Epidermal melanocyte (primary cell): ENCODE results near the gene RBM15B.
"Not testable (repeated sequence)": the region's sequence is repeated elsewhere in the genome, so short reads cannot be mapped to it uniquely, and the experiment has no call there.

ENCODE experiments used
- DNase-seq: peaks from one replicate; pipeline ENCODE4 v3.0.0; 2011; ENCODE audit warnings: low spot score; ENCODE audit not compliant: insufficient read length

Gene RBM15B

DNA sequence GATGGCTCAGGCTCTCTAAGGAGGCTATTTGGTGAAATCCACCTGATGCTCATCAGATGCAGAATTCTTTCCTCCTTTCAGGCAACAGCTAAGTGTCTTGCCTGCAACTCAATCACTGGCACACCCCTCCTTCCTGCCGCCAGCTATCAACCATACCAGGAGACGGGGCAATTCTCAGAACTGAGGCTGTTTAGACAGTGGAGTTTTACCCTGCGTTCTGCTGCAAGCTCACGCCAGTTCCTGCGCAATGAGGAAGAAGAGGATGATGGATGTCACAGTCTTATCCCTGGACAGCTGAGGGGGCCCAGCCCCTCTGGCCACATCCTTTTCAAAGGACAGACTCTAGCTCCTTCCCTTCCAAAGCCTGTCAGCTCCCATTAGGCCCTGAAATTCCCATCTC is 13.0 kb upstream of the RBM15B start:
- DNase-seq: no peak

DNA sequence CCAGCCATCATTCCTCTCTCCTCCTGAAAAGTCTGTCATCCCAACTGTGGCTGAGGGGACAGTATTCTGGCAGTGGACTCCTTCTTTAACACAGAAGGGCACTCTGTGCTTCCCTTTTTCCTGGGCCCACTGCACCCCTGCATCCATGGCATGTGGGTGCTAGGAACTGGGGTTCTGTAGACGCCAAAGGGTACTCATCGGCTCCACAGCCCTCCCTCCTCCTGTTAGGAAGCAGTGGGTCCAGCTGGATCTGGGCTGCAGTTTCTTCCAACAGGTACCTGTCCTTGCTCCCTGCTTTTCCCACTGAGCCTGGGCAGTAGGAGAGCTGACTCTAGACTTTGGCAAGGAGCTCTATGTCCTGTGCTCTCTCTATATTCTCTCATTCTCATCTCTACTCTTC is 12.4 kb upstream of the RBM15B start:
- DNase-seq: no peak

DNA sequence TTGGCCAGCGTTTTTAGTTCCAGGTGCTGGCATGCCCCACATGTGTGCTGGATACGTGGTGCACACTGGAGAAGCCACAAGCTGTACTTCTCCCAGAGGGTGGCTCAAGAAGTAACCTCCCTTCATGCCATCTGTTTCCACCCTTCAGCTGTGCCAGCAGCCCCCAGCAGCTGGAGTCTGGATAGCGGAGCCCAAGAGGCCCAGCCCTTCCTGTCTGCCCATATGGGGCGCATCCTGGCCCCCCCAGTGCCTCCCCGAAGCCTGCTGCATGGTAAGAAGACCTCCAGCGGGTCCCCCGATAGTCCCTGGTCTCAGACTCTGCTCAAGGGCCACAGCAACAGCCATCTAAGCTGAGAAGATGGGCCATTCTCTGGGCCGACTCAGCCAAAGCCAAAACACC is 11.8 kb upstream of the RBM15B start:
- no peak for DNase-seq

DNA sequence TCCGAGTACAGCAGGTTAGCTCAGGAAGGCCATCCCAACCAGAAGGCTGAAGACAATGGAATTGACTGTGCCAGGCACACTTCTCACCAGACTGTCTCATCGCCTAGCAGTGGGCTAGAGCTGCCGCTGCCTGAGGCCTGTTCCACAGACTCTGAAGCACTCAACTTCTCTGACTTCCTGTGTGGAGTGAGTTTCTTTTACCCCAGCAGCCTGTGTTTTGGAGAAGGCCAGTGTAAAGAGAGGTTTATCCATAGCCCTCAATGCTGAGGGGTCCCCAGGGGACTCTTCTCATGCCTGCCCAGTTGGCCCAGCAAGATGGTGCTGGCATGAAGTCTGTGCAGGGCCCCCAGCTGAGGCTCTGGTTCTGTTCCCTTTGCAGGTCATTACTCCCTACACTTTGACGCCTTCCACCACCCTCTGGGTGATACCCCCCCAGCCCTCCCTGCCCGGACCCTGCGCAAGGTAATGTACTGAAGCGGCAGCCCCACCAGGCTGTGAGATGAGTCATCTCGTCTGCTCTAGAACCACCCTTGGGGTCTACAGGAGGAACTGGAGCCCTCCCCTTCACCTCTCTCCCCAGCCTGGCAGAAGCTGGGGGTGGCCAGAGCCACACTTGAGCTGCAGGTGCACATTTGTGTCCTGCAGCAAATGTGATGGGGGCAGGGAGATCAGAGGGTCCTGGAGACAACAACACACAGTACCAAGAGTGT is 11.2 kb upstream of the RBM15B start:
- DNase-seq: no peak

DNA sequence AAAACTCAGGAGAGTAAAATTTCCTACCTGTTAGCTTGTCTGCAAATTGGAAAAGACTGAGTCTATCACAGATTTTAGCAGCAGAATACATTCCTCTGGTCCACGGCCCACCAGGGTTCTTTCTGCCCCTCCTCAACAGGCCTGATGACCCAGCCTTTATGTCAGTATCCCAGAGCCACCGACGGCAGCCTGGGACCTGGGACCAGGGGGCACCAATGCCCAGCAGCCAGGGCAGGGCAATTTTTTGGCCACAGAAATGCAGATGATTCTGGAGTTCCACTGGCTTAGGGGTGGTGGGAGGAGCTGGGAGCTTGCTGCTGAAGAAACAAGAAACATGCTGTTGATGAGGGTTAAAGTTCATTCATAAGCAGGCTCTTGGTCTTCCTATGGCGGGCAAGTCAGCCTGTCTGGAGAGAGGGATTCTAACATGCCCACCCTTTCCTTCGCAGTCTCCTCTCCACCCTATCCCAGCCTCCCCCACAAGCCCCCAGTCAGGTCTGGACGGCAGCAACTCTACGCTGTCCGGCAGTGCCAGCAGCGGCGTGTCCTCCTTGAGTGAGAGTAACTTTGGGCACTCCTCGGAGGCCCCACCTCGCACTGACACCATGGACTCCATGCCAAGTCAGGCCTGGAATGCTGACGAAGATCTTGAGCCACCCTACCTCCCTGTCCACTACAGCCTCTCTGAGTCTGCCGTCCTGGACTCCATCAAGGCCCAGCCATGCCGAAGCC is 10.3 kb upstream of the RBM15B start:
- no peak for DNase-seq

DNA sequence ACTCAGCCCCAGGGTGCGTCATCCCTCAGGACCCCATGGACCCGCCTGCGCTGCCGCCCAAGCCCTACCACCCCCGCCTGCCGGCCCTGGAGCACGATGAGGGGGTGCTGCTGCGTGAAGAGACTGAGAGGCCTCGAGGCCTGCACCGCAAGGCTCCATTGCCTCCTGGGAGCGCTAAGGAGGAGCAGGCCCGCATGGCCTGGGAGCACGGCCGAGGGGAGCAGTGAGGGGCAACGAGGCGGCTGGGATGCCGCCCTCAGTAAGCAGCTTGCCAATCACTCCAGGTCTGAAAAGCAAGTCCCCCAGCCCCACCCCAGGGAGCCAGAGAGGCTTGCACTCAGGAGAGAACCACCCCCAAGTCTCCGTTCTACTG is 9.8 kb upstream of the RBM15B start:
- no peak for DNase-seq

DNA sequence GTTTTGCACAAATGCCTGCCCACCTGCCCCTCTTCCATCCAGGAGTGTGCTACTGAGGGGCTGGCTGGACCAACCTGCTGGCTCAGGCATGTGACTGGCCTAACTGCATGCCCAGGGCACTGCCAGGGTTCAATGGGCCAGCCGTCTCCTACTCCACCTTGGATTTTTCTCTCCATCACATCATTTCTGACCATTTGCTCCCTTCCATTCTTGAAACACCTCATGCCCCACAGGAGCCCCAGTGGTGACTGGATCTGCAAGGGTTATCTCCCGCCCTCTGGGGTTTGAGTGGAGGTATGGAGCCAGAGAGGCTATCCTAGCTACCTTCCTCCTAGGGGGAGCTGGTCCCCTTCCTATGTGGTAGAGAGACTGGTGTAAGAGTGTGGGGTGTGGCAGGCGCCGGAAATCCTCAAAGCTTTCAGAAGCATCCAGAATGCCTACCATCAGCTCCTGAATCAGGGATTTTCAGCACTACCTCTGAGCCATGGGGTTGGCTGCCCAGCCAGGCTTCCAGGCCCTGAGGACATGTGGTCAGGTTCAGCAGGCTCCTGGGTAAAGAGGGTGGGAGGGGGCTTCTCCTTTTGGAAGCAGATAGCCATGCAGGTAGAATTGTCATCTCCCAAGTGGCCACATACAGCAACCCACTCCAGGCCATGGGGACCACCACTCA is 8.9 kb upstream of the RBM15B start:
- no peak for DNase-seq

DNA sequence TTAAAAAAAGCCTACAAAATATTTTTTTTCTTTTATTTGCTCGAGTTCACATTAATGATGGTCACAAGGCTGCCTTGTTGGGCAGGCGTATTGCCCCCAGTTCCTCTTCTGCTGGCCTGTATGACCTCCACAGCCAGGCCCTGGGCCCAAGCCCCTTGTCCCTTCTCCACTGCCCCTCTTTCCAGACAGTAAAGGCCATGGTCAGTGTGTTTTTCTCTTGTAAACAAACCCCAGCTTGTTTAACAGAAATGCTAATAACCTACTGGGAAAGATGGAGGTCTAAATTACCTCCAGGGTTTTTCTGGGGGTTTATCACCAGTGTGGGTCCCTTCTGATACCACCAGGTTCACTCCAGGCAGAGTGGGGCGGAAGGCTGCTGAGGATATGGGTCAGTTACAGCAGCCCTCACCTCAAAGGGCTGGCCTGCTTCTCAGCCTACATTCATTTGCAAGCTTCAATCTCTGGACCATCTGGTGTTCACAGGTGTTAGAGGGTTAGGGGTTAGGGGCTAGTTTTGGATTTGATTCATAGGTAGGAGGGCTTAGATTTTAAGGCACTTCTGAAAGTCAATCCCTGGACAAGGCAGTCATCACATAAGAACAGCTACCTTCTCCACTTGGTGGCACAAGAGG is 8.0 kb upstream of the RBM15B start:
- DNase-seq: no peak

DNA sequence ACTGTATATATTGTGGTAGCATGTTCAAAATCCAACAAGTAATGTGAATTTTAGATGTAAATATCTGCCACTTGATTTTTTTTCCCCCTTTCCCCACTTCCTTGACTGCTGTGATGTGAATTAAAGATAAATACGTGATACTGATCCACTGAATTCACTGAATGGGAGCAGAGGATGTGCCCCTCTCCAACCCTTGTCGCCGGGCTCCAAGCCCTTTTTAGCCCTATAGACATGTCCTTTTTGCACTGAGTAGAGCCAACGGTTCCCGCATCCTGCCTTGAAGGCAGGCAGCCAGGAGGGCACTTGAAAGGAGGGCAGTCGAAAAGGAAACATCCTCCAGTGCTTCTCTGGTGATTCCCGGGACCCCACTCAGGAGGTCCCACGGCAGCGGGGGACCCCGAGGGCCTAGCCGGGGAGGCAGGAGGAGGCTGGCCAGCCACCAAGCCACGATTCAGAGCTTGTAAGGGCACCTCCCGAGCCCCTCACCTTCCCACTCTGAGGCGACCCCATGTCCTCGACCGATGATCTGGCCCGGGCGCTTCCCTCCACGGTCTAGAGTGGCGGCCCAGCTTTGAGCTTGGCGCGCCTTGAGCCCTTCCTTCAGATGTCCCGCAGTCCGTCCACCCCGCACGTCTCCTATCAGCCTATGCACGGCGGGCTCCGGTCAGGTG is 6.9 kb upstream of the RBM15B start:
- no peak for DNase-seq

DNA sequence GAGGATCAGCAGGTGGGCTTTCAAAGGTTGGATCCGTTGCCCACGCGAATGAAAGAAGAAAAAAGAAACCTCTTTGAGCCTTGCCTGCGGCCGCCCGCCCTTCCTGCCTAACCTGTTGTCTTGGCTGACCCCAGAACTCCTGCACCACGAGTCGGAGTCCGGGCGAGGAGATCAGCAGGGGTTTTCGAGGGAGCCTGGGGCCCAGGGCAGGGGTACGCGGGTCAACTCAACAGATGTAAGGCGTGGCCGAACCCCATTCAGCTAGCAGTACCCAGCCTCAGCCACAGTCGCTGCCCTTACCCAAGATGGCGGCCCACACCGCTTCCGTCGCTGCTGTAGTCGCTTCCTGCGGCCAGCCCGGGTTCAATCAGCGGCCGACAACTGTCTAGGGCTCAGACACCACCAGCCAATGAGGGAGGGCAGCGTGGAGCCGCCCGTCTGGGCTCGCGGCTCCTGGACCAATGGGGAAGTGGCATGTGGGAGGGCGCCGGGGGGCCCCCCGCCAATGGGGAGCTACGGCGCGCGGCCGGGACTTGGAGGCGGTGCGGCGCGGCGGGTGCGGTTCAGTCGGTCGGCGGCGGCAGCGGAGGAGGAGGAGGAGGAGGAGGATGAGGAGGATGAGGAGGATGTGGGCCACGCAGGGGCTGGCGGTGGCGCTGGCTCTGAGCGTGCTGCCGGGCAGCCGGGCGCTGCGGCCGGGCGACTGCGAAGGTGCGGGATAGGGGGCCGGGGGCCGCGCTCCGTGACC is 6.2 kb upstream of the RBM15B start, which contains the start of gene MANF:
TSS of gene MANF (plus strand) at position 566 of the 748 bp plus-strand sequence. CDS start at position 618, 52 bp downstream.
- peak; percentile 100 for DNase-seq

DNA sequence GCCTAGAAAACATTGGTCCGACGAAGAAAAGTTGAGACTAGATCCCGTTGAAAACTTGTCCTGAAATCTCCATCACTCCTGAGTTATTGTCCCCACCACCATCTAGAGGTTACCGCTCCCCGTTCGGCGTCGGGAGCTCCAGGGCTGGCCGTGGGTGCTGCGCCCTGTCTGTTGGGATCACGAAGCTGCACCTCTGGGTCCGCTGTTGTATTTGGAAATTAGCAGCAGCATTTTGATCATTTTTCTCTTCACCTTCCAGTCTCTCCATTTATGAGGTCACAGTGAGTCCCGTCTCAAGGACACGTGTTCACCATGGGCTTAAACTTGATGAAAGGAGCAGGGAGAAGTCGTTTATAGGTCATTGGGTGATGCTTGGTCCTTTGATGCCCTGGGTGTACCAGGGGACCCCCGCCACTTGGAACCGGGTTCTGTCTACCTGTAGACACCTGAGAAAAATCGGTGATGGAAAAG is 5.4 kb upstream of the RBM15B start:
- DNase-seq: no peak

DNA sequence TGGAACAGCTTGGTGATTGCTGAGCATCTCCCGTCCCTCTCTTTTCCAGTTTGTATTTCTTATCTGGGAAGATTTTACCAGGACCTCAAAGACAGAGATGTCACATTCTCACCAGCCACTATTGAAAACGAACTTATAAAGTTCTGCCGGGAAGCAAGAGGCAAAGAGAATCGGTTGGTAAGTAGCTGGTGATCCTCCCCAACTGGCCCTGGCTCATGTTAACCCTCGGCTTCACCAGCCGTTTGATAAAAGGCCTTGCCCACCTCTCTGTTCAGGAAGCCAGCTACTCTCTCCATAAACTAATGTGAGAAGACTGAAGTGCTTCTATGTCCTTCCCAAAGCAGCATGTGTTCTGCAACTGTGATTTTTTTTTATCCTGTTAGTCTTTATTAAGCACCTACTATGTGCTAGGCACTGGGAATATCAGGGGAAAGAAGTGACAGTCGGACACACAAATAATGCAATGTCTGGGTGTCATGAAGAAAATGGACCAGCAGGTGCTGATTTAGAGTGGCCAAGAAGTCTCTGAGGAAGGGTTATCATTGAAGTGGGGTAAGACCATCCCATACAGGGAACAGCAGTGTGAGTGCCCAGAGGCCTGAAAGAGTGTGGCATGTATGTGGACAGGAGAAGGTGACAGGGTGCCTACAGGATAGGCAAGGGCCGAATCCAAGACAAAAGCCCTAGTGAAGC is 4.8 kb upstream of the RBM15B start:
- DNase-seq: no peak

DNA sequence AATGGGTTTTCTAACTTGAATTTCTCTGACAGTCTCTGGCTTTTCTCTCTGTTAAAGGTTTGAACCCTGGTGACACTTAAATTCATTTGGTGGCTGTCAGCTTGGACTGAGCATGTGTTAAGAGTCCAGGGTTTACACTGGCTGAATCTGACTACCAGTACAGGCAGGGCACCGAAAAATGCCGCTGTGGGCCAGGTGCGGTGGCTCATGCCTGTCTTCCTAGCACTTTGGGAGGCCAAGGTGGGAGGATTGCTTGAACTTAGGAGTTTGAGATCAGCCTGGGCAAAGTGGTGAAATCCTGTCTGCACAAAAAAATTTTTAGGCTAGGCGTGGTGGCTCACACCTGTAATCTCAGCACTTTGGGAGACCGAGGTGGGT is 4.2 kb upstream of the RBM15B start:
- DNase-seq: no peak

DNA sequence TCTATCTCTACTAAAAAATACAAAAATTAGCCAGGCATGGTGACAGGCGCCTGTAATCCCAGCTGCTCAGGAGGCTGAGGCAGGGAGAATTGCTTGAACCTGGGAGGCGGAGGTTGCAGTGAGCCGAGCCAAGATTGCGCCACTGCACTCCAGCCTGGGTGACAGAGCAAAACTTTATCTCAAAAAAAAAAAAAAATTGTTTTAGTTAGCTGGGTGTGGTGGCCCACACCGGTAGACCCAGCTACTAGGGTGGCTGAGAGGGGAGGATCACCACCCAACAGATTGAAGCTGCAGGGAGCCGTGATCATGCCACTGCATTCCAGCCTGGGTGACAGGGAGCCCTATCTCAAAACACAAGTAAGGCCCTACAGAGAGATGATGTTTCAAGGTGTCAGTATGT is 3.8 kb upstream of the RBM15B start:
- DNase-seq: not testable (repeated sequence)

DNA sequence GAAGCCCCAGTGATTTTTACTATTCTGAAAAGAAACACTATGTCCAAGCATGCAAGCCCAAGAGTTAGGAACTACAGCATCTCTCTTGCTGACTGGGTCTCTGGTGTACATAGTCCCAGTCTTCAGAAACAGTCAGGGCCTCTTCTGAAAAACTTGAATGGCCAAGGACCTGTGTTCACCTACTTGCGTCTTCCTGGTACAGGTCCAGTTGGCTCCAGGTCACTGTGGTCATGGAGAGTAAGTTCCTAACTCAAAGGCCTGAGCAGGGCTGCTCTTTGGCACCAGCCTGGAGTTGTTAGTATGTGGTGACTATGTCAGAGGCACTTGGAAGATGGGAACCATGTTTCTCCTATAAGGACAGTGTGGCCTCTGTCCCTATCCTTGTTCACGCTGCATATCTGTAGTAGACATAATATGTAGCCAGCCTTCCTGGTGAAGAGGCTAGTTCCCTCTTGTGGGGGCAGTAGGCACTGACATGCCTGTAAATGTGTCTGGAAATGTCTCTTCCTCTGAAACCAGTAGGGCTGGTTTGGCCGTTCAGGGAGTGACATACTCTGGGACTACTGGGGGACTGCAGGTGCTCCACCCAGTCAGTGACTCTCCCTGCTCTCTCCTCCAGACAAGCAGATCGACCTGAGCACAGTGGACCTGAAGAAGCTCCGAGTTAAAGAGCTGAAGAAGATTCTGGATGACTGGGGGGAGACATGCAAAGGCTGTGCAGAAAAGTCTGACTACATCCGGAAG is 2.6 kb upstream of the RBM15B start:
- DNase-seq: no peak

DNA sequence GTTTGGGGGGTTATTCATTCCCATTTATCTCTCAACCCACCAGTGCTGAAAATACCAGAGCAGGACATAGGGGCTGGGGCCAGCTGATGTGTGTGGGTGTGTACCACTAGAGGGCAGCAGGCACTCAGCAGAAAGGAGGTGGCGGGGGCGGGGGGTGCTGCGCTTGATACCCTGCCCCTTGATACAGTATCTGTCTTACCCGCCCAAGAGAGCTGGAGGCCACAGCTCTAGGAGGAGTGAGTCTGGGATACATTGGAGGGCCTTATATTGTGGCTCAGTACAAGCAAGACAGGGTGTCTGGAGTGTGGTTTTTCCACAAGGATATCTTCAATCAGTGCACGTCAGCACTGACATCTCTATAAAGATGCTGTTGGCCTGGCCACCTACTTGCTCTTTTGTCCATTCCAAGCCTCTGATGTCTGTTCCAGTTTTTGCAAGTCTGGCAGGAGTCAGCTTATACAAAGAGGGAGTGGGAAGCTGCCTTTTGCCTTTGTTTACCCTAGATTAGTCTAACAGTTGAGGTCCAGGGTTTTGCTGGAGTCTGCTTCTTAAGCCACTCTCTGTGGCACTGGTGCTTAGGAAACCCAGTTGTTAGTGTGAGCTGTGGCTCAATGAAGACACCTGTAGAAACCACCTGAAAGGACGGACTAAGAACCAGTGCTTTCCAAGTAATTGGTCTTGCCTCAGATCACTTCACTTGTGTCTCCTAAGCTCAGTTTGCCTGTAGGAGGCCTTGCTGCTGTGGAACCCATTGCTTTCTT is 1.5 kb upstream of the RBM15B start:
- peak; percentile 42 for DNase-seq

DNA sequence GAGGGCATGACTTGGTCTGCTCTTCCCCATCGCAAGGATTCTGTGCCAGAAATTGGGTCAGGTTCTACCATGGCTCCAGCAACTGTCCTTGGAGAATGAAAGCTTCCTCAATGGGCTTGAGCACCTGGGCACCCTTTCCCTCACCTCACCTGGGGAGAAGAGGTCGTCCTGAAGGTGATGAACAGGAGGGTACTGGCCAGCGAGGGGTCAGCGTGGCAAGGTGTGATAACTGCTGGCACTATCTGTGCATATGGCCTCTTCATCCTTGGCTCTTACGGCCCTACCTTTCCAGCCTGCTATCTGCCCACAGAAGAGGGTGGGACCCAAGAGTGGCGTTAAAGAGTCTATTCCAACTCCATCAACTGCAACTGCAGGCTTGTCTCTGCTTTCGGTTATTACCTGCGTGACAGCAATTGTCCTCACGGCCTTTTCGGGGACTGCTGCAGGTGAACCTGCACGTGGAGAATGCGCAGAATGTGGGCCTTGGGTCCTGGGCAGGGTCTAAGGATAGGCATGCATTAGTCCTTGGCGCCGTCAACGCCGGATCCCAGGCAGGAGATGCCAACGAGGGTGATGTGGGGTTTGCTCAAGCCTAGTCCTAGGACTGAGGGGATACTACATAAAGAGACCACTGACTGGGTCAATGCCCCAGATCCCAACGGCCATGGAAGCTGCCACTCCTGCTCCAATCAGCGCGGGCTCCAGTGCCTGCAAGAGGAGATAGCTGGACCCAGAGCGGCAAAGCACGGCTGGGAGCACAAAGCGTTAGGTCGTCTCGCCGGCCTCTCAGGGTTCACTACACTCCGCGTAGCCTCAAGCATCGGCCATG is 625 bp upstream of the RBM15B start:
- DNase-seq: no peak
